DND-41 (cell line): ENCODE measurements around the gene HS2ST1.

Experiments
- ATAC-seq: fragments of 200-7000 bp; cut with Tn5 transposase; 3 replicates; pipeline ENCODE4 v1.9.1; 2021; ENCODE audit warnings: low read depth; ENCODE audit not compliant: insufficient read depth
- DNase-seq: peaks from one replicate; pipeline ENCODE4 v3.0.0-alpha.2; 2020
- H2AFZ ChIP-seq: 2 replicates; pipeline ENCODE4 v1.6.0; 2012; ENCODE audit warnings: low read depth, low read length
- H3K27ac ChIP-seq: 2 replicates; pipeline ENCODE4 v1.5.1; 2012; ENCODE audit warnings: low read length, inconsistent platforms
- H3K27me3 ChIP-seq: fragments of 200-600 bp; sonication (generic); 2 replicates; pipeline ENCODE4 v1.6.0; 2012; ENCODE audit warnings: low read length, mild to moderate bottlenecking, inconsistent platforms; ENCODE audit not compliant: insufficient read depth, poor library complexity
- H3K36me3 ChIP-seq: 2 replicates; pipeline ENCODE4 v1.5.1; 2012; ENCODE audit warnings: low read length, inconsistent platforms; ENCODE audit not compliant: insufficient read depth
- H3K4me1 ChIP-seq: 2 replicates; pipeline ENCODE4 v1.5.1; 2012; ENCODE audit warnings: mild to moderate bottlenecking, low read length; ENCODE audit not compliant: insufficient read depth
- H3K4me2 ChIP-seq: 2 replicates; pipeline ENCODE4 v1.6.0; 2012; ENCODE audit warnings: mild to moderate bottlenecking, moderate library complexity, low read length, inconsistent platforms; ENCODE audit not compliant: insufficient read depth
- H3K4me3 ChIP-seq, 2 experiments: fragments of 200-600 bp in 1 of 2; shearing (Covaris generic) in 1 of 2; 2 replicates each; pipeline ENCODE4 v1.5.1; 2012 to 2016; ENCODE audit warnings: inconsistent platforms in 2 of 2, low read length in 2 of 2, mild to moderate bottlenecking in 2 of 2, low read depth in 1 of 2, moderate library complexity in 1 of 2
- H3K79me2 ChIP-seq: 2 replicates; pipeline ENCODE4 v1.6.0; 2012; ENCODE audit warnings: low read length, inconsistent platforms; ENCODE audit not compliant: insufficient read depth
- H3K9ac ChIP-seq: 2 replicates; pipeline ENCODE4 v1.6.0; 2012; ENCODE audit warnings: low read depth, mild to moderate bottlenecking, inconsistent platforms, low read length, moderate library complexity
- H3K9me3 ChIP-seq: 2 replicates; pipeline ENCODE4 v1.5.1; 2012; ENCODE audit warnings: low read length, moderate library complexity, mild to moderate bottlenecking, inconsistent platforms; ENCODE audit not compliant: insufficient read depth, severe bottlenecking
- H4K20me1 ChIP-seq: 2 replicates; pipeline ENCODE4 v1.6.0; 2012; ENCODE audit warnings: low read length; ENCODE audit not compliant: insufficient read depth
- EZH2 ChIP-seq: IDR thresholded peaks from 3 replicates; pipeline ENCODE4 v1.6.1; 2012; ENCODE audit warnings: borderline replicate concordance, low read depth, mild to moderate bottlenecking, moderate library complexity, low read length, inconsistent platforms; ENCODE audit not compliant: severe bottlenecking
- TF ChIP-seq, protein P1 (sequence below): IDR thresholded peaks from 2 replicates; pipeline ENCODE4 v1.5.1; 2012; ENCODE audit warnings: borderline replicate concordance, low read length, moderate library complexity, mild to moderate bottlenecking; ENCODE audit not compliant: poor library complexity, severe bottlenecking; ENCODE audit errors: extremely low read depth

Gene HS2ST1

DNA sequence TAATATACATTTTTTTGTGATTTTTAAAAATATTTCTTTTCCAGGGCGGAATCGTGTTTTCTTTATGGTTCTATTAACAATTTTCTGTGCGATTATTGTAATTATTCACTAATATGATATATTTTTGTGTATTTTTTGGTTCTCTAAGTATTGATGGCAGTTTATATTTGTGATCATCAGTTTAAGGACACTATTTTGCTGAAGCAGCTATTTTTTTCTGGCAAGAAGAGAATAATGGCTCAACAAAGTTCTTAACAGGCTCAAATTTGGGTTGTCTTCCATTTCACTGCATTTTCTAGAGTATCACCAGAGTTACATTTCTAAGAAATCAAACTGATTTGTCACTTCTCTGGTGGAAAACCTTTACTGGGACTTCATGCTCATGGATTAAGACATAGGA lies 178.4 kb downstream of the HS2ST1 start:
- Histone ChIP-seq H2AFZ (no peak overlapping the region), H3K27ac (no peak overlapping the region), H3K36me3 (0 out of 2 replicates have a peak, but pooled peaks cover 3% of the 10 kb centered on the region), H3K9me3 (no peaks in the 10 kb centered on the region), H3K4me1 (peaks cover 5% of the 10 kb centered on the region; the same call in 1 of the 2 replicates), H3K4me2 (no peak overlapping the region), H3K79me2 (no peaks in the 10 kb centered on the region), H3K9ac (no peak overlapping the region), H4K20me1 (no peaks in the 10 kb centered on the region), H3K4me3 (no peak overlapping the region), H3K27me3 (no peaks in the 10 kb centered on the region)
- TF ChIP-seq EZH2, result no peak
- TF ChIP-seq, protein P1, sequence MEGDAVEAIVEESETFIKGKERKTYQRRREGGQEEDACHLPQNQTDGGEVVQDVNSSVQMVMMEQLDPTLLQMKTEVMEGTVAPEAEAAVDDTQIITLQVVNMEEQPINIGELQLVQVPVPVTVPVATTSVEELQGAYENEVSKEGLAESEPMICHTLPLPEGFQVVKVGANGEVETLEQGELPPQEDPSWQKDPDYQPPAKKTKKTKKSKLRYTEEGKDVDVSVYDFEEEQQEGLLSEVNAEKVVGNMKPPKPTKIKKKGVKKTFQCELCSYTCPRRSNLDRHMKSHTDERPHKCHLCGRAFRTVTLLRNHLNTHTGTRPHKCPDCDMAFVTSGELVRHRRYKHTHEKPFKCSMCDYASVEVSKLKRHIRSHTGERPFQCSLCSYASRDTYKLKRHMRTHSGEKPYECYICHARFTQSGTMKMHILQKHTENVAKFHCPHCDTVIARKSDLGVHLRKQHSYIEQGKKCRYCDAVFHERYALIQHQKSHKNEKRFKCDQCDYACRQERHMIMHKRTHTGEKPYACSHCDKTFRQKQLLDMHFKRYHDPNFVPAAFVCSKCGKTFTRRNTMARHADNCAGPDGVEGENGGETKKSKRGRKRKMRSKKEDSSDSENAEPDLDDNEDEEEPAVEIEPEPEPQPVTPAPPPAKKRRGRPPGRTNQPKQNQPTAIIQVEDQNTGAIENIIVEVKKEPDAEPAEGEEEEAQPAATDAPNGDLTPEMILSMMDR, result no peak
- DNase-seq (no peak), ATAC-seq (no peak)

GRCh38 chr1:87093286-87093685 lies 178.9 kb downstream of the HS2ST1 start:
- DNase-seq (no peak), ATAC-seq (no peak)

DNA sequence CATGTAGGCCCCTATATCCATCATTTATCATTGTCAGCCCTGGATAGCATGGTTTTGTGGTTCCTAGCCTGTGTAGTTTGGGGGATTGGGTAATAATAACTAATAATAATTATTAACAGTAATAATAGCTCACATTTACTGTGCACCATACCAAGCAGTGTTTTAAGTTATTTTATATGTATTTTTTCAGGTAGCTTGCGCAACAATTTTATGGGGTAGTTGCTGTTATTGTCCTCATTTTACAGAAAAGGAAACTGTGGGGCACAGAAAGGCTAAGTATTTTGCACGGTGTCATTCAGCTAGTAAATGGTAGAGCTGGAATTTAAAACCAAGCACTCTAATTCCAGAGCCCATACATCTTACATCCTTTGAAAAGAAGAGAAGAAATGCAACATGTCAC lies 179.8 kb downstream of the HS2ST1 start:
- H3K79me2 ChIP-seq, result no peaks in the 10 kb centered on the region
- H3K4me1 ChIP-seq, result peaks cover 5% of the 10 kb centered on the region; the same call in 1 of the 2 replicates
- H3K4me3 ChIP-seq, result no peak overlapping the region
- TF ChIP-seq, protein P1, result no peak
- TF ChIP-seq EZH2, result no peak
- DNase-seq (no peak), ATAC-seq (no peak)
- no peak overlapping the region for H3K27ac ChIP-seq
- no peaks in the 10 kb centered on the region for H3K9me3 ChIP-seq
- H3K9ac ChIP-seq, result no peak overlapping the region
- H2AFZ ChIP-seq, result no peak overlapping the region
- H3K4me2 ChIP-seq, result no peak overlapping the region
- H4K20me1 ChIP-seq, result no peaks in the 10 kb centered on the region
- no peaks in the 10 kb centered on the region for H3K27me3 ChIP-seq
- H3K36me3 ChIP-seq, result peaks cover 10% of the 10 kb centered on the region; the same call in 1 of the 2 replicates

More at GRCh38 chr1:87093286-87093685, 178.9 kb downstream of the HS2ST1 start:
- Histone ChIP-seq H3K27me3 (no peaks in the 10 kb centered on the region), H3K9ac (no peak overlapping the region), H3K4me1 (peaks cover 5% of the 10 kb centered on the region; the same call in 1 of the 2 replicates), H3K27ac (no peak overlapping the region), H4K20me1 (no peaks in the 10 kb centered on the region), H3K9me3 (no peaks in the 10 kb centered on the region), H3K4me3 (no peak overlapping the region), H3K4me2 (no peak overlapping the region), H3K36me3 (0 out of 2 replicates have a peak, but pooled peaks cover 3% of the 10 kb centered on the region), H3K79me2 (no peaks in the 10 kb centered on the region), H2AFZ (no peak overlapping the region)
- no peak for TF ChIP-seq EZH2
- TF ChIP-seq, protein P1, result no peak

- Histone ChIP-seq H3K36me3 (peaks cover 25% of the 10 kb centered on the region), H2AFZ (no peak overlapping the region), H3K4me2 (no peak overlapping the region), H3K4me1 (peaks cover under 1% of the 10 kb centered on the region; the same call in 1 of the 2 replicates), H3K9me3 (peaks cover 13% of the 10 kb centered on the region), H3K79me2 (no peaks in the 10 kb centered on the region), H3K4me3 (no peak overlapping the region), H4K20me1 (no peaks in the 10 kb centered on the region), H3K9ac (no peak overlapping the region), H3K27me3 (no peaks in the 10 kb centered on the region), H3K27ac (no peak overlapping the region)
- TF ChIP-seq, protein P1, result no peak
- no peak for DNase-seq
- ATAC-seq, result no peak
Observed at GRCh38 chr1:87100271-87100670, 185.8 kb downstream of the HS2ST1 start.
